ENCODE data around the gene MSLN. TPM values are rescaled to one million over a fixed set of nuclear protein-coding genes. Genes with fewer than 3 reads are reported as not detected.

The MSLN gene
- total and polyA plus RNA-seq, 10 donors, result 0.22 to 1.1 (median 0.41) TPM; not detected in 4

DNA sequence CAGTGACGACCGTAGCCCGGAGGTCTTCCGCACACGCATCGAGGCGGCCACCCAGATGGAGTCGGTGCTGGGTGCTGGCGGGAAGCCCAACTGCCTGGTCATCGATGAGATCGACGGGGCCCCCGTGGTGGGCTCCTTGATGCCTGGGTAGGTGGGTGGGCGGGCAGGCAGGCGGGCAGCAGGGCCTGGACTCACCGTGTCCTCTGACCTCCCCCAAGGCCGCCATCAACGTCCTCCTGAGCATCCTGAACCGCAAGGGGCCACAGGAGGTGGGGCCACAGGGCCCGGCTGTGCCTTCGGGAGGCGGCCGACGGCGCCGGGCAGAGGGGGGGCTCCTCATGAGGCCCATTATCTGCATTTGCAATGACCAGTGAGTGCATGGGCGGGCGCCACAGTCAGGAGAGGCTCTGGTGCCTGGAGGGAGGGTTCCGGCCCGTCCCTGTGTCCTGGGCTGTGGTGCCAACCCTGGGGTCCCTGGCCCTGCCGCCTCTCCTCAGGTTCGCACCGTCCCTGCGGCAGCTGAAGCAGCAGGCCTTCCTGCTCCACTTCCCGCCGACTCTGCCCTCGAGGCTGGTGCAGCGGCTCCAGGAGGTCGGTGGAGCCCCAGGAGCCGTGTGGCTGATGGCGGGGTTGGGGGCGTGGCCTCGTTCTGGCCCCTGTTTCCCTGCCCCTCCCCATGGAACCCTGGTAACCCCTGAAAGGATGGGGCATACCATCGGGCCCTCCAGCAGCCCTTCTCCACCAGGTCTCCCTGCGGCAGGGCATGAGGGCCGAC lies 31.9 kb downstream of the MSLN start:
- H3K4me3 ChIP-seq, result no peak overlapping the region

DNA sequence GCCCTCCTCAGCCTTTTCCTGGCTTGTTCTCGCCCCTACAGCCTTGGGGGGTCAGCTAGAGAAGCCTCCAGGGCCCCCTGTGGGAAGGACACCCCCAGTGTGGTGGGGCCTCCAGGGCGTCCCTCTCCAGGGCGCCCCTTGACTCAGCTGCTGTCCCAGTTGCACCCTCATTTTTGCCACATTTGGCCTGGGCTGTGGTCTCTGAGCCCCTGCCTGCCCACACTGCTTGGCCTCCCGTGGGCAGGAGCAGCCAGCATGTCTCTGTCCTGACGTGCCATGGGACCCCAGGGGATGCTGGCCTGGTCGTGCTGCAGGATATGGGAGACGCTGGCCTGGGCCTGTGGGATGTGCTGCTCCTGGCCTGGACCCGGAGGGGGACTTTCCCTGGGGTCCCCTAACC lies 32.9 kb downstream of the MSLN start:
- peaks cover 0 to 75% (median 8%) of the 10 kb centered on the region in 6 donors for H3K36me3 ChIP-seq
- no peak overlapping the region for H3K4me3 ChIP-seq
- no peaks in the 10 kb centered on the region for H3K9me3 ChIP-seq
- intact Hi-C loops (cut with DNase I; ENCODE audit: low total_unique reads), result no loop called here
- 79 to 100% (median 91%) methylated on average over 1 to 8 of the region's 8 CpGs for WGBS, 5 donors
- no peak for DNase-seq
- H3K4me1 ChIP-seq, result peaks cover 5 to 14% (median 11%) of the 10 kb centered on the region in 6 donors
- peaks cover 0 to 15% (median 0%) of the 10 kb centered on the region in 7 donors for H3K27me3 ChIP-seq (replicated peaks in 1 of 7)
- TF ChIP-seq POLR2A (IDR thresholded peaks at IDR 0.05), result no peak
- no peak for TF ChIP-seq POLR2AphosphoS5 (IDR thresholded peaks at IDR 0.05)
- TF ChIP-seq, protein P1, sequence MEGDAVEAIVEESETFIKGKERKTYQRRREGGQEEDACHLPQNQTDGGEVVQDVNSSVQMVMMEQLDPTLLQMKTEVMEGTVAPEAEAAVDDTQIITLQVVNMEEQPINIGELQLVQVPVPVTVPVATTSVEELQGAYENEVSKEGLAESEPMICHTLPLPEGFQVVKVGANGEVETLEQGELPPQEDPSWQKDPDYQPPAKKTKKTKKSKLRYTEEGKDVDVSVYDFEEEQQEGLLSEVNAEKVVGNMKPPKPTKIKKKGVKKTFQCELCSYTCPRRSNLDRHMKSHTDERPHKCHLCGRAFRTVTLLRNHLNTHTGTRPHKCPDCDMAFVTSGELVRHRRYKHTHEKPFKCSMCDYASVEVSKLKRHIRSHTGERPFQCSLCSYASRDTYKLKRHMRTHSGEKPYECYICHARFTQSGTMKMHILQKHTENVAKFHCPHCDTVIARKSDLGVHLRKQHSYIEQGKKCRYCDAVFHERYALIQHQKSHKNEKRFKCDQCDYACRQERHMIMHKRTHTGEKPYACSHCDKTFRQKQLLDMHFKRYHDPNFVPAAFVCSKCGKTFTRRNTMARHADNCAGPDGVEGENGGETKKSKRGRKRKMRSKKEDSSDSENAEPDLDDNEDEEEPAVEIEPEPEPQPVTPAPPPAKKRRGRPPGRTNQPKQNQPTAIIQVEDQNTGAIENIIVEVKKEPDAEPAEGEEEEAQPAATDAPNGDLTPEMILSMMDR (IDR thresholded peaks at IDR 0.05 in 8 of 11, conservative IDR thresholded peaks at IDR 0.05 in 3 of 11), result no peak
- no peak overlapping the region for H3K27ac ChIP-seq

More for the DNA sequence above, 31.9 kb downstream of the MSLN start:
- Histone ChIP-seq H3K36me3 (peaks cover 0 to 69% (median 8%) of the 10 kb centered on the region in 6 donors), H3K27ac (no peak overlapping the region), H3K4me1 (peaks cover 9 to 20% (median 15%) of the 10 kb centered on the region in 6 donors), H3K9me3 (no peaks in the 10 kb centered on the region), H3K27me3 (replicated peaks in 1 of 7) (peaks cover 0 to 8% (median 0%) of the 10 kb centered on the region in 7 donors)
- DNase-seq, result no peak
- WGBS, 5 donors, result 88 to 94% (median 92%) methylated on average over 27 to 46 of the region's 46 CpGs; no CpG with 5 or more reads in 1 of the 5 donors
- intact Hi-C loops (cut with DNase I; ENCODE audit: low total_unique reads), result no loop called here
- TF ChIP-seq POLR2AphosphoS5 (IDR thresholded peaks at IDR 0.05) (no peak), POLR2A (IDR thresholded peaks at IDR 0.05) (no peak)
- TF ChIP-seq, protein P1 (IDR thresholded peaks at IDR 0.05 in 8 of 11, conservative IDR thresholded peaks at IDR 0.05 in 3 of 11), result no peak

DNA sequence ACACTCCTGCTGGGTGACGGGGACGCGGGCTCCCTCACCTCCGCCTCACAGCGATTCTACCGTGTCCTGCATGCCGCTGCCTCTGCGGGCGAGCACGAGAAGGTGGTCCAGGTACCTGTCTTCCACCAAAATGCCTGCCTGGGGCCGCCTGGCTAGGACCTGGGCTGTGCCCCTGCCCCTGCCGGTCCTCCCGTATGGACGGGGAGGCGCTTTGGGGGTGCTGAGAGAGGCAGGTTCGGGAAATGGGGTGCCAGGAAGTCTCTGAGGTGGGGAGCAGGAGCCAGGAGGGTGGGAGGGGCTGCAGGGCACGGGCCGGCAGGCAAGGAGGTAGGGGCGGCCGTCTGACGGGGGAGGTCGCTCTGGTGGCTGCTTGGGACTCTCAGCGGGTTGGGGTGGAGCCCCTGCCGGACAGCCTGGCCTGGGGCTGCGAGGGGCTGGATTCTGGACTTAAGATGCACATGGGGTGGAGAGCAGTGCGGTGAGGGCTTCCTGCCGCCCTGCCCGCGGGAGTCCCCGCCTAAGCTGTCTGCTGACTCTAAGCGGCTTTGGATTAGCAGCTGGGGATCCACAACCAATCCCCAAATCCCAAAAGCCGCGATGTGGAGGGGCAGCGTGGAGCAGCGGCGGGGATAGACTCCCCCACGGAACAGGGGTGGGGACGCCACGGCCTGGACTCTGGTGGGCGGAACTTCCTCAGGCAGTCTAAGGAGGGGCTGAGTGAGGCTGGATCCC lies 33.7 kb downstream of the MSLN start:
- intact Hi-C loops (cut with DNase I; ENCODE audit: low total_unique reads), result no loop called here
- Histone ChIP-seq H3K9me3 (no peaks in the 10 kb centered on the region), H3K27ac (no peak overlapping the region), H3K27me3 (replicated peaks in 1 of 7) (peaks cover 0 to 23% (median 5%) of the 10 kb centered on the region in 7 donors), H3K36me3 (peaks cover 0 to 75% (median 8%) of the 10 kb centered on the region in 6 donors), H3K4me3 (no peak overlapping the region), H3K4me1 (peaks cover 0 to 7% (median 5%) of the 10 kb centered on the region in 6 donors)
- WGBS, 5 donors, result 87 to 91% (median 88%) methylated on average over 35 to 40 of the region's 40 CpGs
- DNase-seq, result no peak
- TF ChIP-seq, protein P1 (IDR thresholded peaks at IDR 0.05 in 8 of 11, conservative IDR thresholded peaks at IDR 0.05 in 3 of 11), result no peak
- no peak for TF ChIP-seq POLR2AphosphoS5 (IDR thresholded peaks at IDR 0.05)
- no peak for TF ChIP-seq POLR2A (IDR thresholded peaks at IDR 0.05)

Data from spleen (tissue), 11 donors.